ENCODE measurements around the gene JMJD8.

- TF ChIP-seq CTCF (IDR thresholded peaks at IDR 0.05) (no peak), POLR2A (IDR thresholded peaks at IDR 0.05; ENCODE audit: low read depth) (no peak)
Measured at GRCh38 chr16:692356-693108, 8.4 kb upstream of the JMJD8 start.

Data from esophagus muscularis mucosa (tissue), 3 donors.